Body of pancreas (tissue), 4 donors: ENCODE data around the gene NTRK1. TPM values are rescaled to one million over a fixed set of nuclear protein-coding genes. Genes with fewer than 3 reads are reported as not detected.

Experiments
- ATAC-seq: fragments of 150-250 bp; one replicate; pipeline ENCODE4 v1.9.1; 2016
- DNase-seq, 4 donors: peaks; one replicate each; pipeline ENCODE4 v3.0.0-alpha.2; 2019
- H3K27ac ChIP-seq, 4 donors: fragments of 200-600 bp; sonication (generic); 1 replicate in 3 of 4; 2 replicates in 1 of 4; pipeline versions ENCODE4 v1.5.1 to v1.6.1; 2016 to 2019; ENCODE audit warnings: mild to moderate bottlenecking in 1 of 4, mixed read lengths in 1 of 4, moderate library complexity in 1 of 4
- H3K27me3 ChIP-seq, 2 donors: fragments of 200-600 bp; sonication (generic); one replicate each; pipeline ENCODE4 v1.6.0; 2016; ENCODE audit warnings: mild to moderate bottlenecking in 1 of 2
- H3K36me3 ChIP-seq, 2 donors: fragments of 200-600 bp; sonication (generic); replicated peaks in 1 of 2; 2 replicates each; pipeline ENCODE4 v1.5.1; 2016; ENCODE audit warnings: low read depth in 2 of 2; ENCODE audit not compliant: insufficient read depth in 1 of 2
- H3K4me1 ChIP-seq: fragments of 200-600 bp; sonication (generic); one replicate; pipeline ENCODE4 v1.6.0; 2016
- H3K4me3 ChIP-seq, 2 donors: fragments of 200-600 bp; sonication (generic); 1 replicate in 1 of 2; 2 replicates in 1 of 2; pipeline ENCODE4 v1.5.1; 2016 to 2019
- H3K9me3 ChIP-seq, 3 donors: fragments of 200-600 bp; sonication (generic); 1 replicate in 2 of 3; 2 replicates in 1 of 3; pipeline ENCODE4 v1.5.1; 2016
- CTCF ChIP-seq, 7 experiments: fragments of 450-650 bp in 4 of 7; fragments of 200-600 bp in 3 of 7; sonication (generic) in 3 of 7; IDR thresholded peaks; one replicate each; pipeline ENCODE4 v1.5.1; 2016 to 2019; ENCODE audit warnings: antibody characterized with exemption in 7 of 7
- POLR2A ChIP-seq, 3 donors: fragments of 450-650 bp; IDR thresholded peaks; one replicate each; pipeline ENCODE4 v1.6.1; 2016; ENCODE audit warnings: antibody characterized with exemption in 3 of 3, mild to moderate bottlenecking in 2 of 3
- WGBS, 2 donors: methylation state at CpG; one replicate each; pipeline ENCODE4 v1.1.5; 2017; 5-methylcytosine and 5-hydroxymethylcytosine counted together
- intact Hi-C: fragments of 100-400 bp; cut with DNase I; formaldehyde crosslinking; loops from one replicate; pipeline ENCODE4 v1.15.1; 2023
- total RNA-seq, 2 donors: library from RNA; depleted of rRNA; stranded (reverse); fragments of >200 nt; gene quantifications; one replicate each; pipeline ENCODE4 v1.1.0, GENCODE V29; 2016

The NTRK1 gene
- total RNA-seq, 2 donors from 2014 or later: 0.99 TPM; not detected in 1

- intact Hi-C loops: no loop called here
- DNase-seq: no peak
- Histone ChIP-seq H3K9me3 (no peaks in the 10 kb centered on the region), H3K4me3 (no peak overlapping the region), H3K36me3 (no peaks in the 10 kb centered on the region), H3K4me1 (peaks cover 4% of the 10 kb centered on the region), H3K27ac (no peak overlapping the region), H3K27me3 (peaks cover 0 to 14% of the 10 kb centered on the region in 2 donors)
- no peak for ATAC-seq
- WGBS, 2 donors: 42 to 73% methylated on average over 1 to 10 of the region's 14 CpGs
- TF ChIP-seq CTCF (IDR thresholded peaks at IDR 0.05) (no peak), POLR2A (IDR thresholded peaks at IDR 0.05) (no peak)
Measured at GRCh38 chr1:156840898-156841279, 19.8 kb upstream of the NTRK1 start.

GRCh38 chr1:156841295-156841855 lies 19.3 kb upstream of the NTRK1 start:
- Histone ChIP-seq H3K4me3 (no peak overlapping the region), H3K27me3 (peaks cover 0 to 14% of the 10 kb centered on the region in 2 donors), H3K27ac (no peak overlapping the region), H3K4me1 (peaks cover 4% of the 10 kb centered on the region), H3K36me3 (no peaks in the 10 kb centered on the region), H3K9me3 (no peaks in the 10 kb centered on the region)
- ATAC-seq: no peak
- TF ChIP-seq POLR2A (IDR thresholded peaks at IDR 0.05): no peak
- TF ChIP-seq CTCF (IDR thresholded peaks at IDR 0.05): no peak
- no peak for DNase-seq
- 52 to 71% methylated on average over 6 to 14 of the region's 16 CpGs for WGBS, 2 donors
- intact Hi-C loops: no loop called here

GRCh38 chr1:156842618-156843300 lies 17.9 kb upstream of the NTRK1 start:
- TF ChIP-seq CTCF (IDR thresholded peaks at IDR 0.05) (no peak), POLR2A (IDR thresholded peaks at IDR 0.05) (no peak)
- DNase-seq: no peak
- H3K4me3 ChIP-seq: no peak overlapping the region
- peaks cover 4% of the 10 kb centered on the region for H3K4me1 ChIP-seq
- no peaks in the 10 kb centered on the region for H3K9me3 ChIP-seq
- ATAC-seq: no peak
- WGBS, 2 donors: 75 to 77% methylated on average over 9 of the region's 9 CpGs
- H3K27me3 ChIP-seq: peaks cover 0 to 14% of the 10 kb centered on the region in 2 donors
- no peaks in the 10 kb centered on the region for H3K36me3 ChIP-seq
- intact Hi-C loops: no loop called here
- H3K27ac ChIP-seq: no peak overlapping the region

- H3K9me3 ChIP-seq: no peaks in the 10 kb centered on the region
- intact Hi-C loops: no loop called here
- 35 to 47% methylated on average over 6 of the region's 6 CpGs for WGBS, 2 donors
- no peak for TF ChIP-seq POLR2A (IDR thresholded peaks at IDR 0.05)
- TF ChIP-seq CTCF (IDR thresholded peaks at IDR 0.05): no peak
- no peaks in the 10 kb centered on the region for H3K36me3 ChIP-seq
- ATAC-seq (no peak), DNase-seq (no peak)
- peaks cover 4% of the 10 kb centered on the region for H3K4me1 ChIP-seq
- peaks cover 0 to 14% of the 10 kb centered on the region in 2 donors for H3K27me3 ChIP-seq
- no peak overlapping the region for H3K4me3 ChIP-seq
- no peak overlapping the region for H3K27ac ChIP-seq
Measured at GRCh38 chr1:156844102-156844501, 16.6 kb upstream of the NTRK1 start.

GRCh38 chr1:156844638-156845037 lies 16.0 kb upstream of the NTRK1 start:
- intact Hi-C loops: no loop called here
- WGBS, 2 donors: 29 to 40% methylated on average over 11 to 14 of the region's 14 CpGs
- TF ChIP-seq CTCF (IDR thresholded peaks at IDR 0.05) (no peak), POLR2A (IDR thresholded peaks at IDR 0.05) (no peak)
- no peak overlapping the region for H3K27ac ChIP-seq
- ATAC-seq: no peak
- H3K4me3 ChIP-seq: no peak overlapping the region
- H3K4me1 ChIP-seq: peaks cover 4% of the 10 kb centered on the region
- H3K9me3 ChIP-seq: no peaks in the 10 kb centered on the region
- DNase-seq: no peak
- no peaks in the 10 kb centered on the region for H3K36me3 ChIP-seq
- peaks cover 0 to 14% of the 10 kb centered on the region in 2 donors for H3K27me3 ChIP-seq
